HG03280 (cell line): ENCODE results near the gene BEAN1.

Experiments
- ATAC-seq: cut with Tn5 transposase; IDR thresholded peaks from one replicate; pipeline ENCODE4 v1.9.1; 2021; ENCODE audit warnings: mild to moderate bottlenecking, moderate library complexity; ENCODE audit not compliant: unreplicated experiment

The BEAN1 gene

GRCh38 chr16:66468321-66468965, 41.3 kb downstream of the BEAN1 start:
- ATAC-seq: no peak

GRCh38 chr16:66469291-66469946, 42.3 kb downstream of the BEAN1 start:
- ATAC-seq: no peak

GRCh38 chr16:66469947-66470546, 43.0 kb downstream of the BEAN1 start:
- no peak for ATAC-seq

GRCh38 chr16:66470556-66470955, 43.5 kb downstream of the BEAN1 start:
- ATAC-seq: no peak

- ATAC-seq: no peak
Measured at GRCh38 chr16:66471264-66471663, 44.2 kb downstream of the BEAN1 start.

DNA sequence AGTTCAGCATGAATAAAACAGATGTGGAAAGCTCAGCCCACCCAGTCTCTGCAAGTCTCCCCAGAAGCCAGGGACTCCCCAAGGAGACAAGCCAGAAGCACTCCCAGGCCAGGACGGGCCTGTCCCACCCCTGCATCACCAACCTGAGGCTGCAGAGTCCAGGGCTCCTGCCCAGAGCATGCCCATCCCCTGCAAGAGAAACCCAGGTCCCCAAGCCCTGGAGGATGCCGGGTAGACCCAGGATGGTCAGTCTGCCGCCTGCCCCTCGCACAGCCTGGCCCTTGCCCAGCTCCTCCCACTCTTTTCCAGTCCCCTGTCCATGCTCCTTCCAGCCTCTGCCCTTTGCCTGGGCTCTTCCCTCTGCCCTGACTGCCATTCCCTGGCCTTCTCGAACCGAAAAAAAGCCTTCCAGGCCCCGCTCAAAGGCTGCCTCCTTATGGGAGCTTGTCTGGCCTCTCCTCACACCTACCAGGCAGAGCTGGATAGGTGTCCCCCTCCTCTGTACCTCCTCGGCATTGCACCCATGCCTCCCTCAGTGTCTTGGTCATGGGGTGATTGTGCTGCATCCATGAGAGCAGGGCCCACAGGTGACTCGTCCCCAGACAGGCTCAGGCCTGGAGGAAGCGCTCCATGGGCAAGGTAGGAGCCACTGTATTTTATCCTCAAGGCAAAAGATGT, 44.8 kb downstream of the BEAN1 start:
- ATAC-seq: no peak

DNA sequence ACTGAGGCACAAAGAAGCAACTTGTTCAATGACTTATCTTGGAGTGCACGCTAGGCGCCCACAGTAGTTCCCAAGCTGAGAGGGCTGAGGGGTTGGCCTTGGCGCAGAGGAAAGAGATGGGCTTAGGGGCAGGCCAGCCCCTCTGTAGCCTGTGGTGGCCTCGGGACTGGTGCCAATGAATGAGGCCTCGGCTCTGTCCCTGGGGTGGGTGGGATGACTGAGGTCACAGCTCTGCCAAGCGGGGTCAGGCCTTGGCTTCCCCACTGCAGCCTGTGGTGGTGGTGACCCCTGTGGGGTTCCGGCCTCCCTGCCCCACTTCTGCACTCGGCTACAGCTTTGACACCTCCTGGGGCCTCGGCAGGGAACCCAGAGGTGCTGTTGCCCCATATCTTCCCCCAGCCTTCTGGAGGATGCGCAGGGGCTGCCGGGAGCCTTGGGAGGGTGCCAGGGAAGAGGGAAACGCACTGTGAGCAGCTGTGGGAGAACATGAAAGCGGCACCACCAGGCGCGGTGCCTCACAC, 46.0 kb downstream of the BEAN1 start:
- ATAC-seq: no peak

DNA sequence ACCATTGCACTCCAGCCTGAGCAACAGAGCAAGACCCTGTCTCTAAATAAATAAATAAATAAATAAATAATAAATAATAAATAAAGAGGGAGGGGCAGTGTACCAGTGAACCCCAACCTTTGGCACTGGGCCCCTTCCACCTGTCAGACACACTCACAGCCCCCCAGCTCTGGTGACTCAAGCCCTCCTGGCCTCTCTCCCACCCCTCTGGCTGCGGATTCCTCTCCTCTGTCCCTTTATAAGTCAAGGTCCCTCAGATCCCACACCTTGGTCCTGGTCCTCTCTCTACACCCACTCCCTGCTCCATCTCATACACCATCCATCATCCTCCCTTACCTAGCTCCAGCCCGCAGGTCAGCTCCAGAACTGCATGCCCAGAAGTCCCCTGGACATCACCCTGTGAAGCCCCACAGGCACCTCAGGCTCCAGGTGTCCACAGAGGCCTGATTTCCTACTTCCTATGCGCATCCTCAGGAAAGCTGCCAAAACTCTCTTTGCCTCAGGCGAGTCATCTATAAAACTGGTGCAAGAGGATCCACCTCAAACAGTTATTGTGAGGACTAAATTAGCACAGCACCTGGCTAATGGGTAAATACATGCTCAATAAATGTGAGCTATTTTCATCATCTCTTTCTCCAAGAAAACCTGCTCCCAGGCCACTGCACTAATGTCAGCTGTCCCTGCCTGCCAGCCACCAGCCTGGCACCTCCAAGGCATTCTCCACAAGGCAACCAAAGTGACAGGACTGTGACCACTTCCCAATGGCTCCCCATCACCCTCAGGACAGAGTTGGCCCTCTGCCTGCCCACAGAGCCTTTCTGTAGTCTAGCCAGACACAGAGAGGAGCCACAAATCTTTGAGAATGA, 46.8 kb downstream of the BEAN1 start:
- ATAC-seq: no peak

- peak; percentile 90 for ATAC-seq
Measured at GRCh38 chr16:66474750-66475199, 47.7 kb downstream of the BEAN1 start.

DNA sequence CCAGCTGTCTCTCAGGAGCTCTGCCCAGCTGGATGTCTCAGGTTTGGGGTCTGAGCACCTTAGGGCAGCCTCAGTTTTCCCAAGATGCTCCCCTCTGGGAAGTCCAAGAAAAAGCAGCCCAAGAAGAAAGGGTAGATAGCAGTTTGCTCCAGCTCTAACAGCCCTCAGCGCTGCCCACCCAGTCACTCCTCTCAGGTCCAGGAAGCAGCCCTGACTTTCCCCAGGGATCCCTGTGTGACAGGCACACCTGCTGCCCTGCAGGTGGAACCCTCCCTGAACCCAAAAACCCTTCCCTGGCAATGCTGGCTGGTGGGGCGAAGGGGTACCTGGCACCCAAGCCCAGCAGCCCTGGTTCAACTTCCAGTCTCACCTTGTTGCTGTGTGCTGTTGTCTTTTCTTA, 48.1 kb downstream of the BEAN1 start:
- ATAC-seq: no peak

- no peak for ATAC-seq
Measured at GRCh38 chr16:66476328-66477027, 49.4 kb downstream of the BEAN1 start.

- ATAC-seq: no peak
Measured at GRCh38 chr16:66477028-66477515, 50.0 kb downstream of the BEAN1 start.

GRCh38 chr16:66478733-66479511, 51.8 kb downstream of the BEAN1 start:
- ATAC-seq: peak; percentile 47

DNA sequence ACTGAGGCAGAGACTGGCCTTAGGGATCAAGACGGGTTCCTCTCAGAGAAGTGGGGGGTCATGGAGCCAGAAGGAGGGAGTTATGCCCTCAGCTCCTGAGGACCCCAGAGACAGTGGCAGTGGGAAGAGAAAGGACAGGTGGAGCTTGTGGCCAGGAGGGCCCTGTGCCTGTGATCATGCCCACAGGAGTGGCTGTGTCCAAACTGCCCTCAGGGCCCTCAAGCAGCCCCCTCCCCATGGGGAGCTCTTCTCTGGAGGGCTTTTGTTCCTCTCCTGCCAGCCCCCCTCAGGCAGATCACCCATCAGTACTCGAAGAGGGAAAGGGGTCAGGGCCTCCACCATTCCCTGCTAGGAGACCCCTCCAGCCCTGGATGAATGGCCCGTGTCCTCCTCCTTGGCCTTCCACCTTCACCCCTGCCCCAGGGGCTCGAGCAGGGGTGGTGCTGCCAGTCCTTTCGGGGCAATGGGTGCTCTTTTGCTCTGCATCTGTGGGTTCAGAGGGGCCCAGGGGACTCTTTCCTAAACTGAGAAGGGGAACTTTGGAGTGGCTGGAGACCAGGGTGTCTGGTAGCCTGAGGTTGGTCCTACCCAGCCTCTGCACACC, 52.7 kb downstream of the BEAN1 start:
- ATAC-seq: no peak

DNA sequence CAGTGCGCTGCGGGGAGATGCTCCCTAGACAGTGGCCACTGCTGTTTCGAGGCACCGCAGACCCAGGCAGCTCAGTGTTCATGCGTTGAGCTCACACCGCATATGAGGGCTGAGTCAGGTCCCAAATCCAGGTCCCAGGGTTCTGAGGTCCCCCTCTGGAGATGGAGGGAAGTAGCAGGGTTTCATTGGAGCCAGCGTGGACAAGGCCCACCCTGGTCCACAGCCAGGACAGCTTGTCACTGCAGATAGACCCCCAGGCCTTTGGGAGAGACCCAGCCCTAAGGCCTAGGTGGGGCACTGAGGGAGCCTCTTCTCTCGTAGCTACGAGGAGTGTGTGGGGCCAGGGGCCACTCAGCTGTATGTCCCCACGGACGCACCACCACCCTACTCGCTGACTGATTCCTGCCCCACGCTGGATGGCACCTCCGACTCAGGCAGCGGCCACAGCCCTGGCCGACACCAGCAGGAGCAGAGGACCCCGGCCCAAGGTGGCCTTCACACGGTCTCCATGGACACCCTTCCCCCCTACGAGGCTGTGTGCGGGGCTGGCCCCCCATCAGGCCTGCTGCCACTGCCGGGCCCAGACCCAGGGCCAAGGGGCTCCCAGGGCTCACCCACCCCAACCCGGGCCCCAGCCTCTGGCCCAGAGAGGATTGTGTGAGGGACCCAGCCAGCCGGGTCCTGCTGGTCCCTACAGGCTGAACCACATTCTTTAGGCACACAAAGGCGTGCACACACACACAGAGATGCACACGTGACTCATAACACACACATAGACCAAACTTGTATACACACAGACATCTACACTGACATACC, 53.4 kb downstream of the BEAN1 start:
- ATAC-seq: no peak

- no peak for ATAC-seq
Measured at GRCh38 chr16:66481081-66481942, 54.2 kb downstream of the BEAN1 start.

GRCh38 chr16:66481943-66482390, 54.9 kb downstream of the BEAN1 start:
- no peak for ATAC-seq
